GM19455 (cell line): ENCODE data around the gene SIK3.
"Not testable (repeated sequence)": the region's sequence is repeated elsewhere in the genome, so short reads cannot be mapped to it uniquely, and the experiment has no call there.

Experiments
- ATAC-seq: cut with Tn5 transposase; IDR thresholded peaks from one replicate; pipeline ENCODE4 v1.9.1; 2021; ENCODE audit not compliant: unreplicated experiment

The SIK3 gene

GRCh38 chr11:116844722-116845121 lies 253.5 kb downstream of the SIK3 start:
- ATAC-seq: no peak

GRCh38 chr11:116843661-116844060 lies 254.6 kb downstream of the SIK3 start:
- no peak for ATAC-seq

GRCh38 chr11:116842909-116843308 lies 255.3 kb downstream of the SIK3 start:
- no peak for ATAC-seq

- no peak for ATAC-seq
Observed at GRCh38 chr11:116842117-116842516, 256.1 kb downstream of the SIK3 start.

- no peak for ATAC-seq
Observed at GRCh38 chr11:116840746-116841296, 257.4 kb downstream of the SIK3 start.

GRCh38 chr11:116840224-116840745 lies 257.9 kb downstream of the SIK3 start:
- ATAC-seq: no peak

- no peak for ATAC-seq
Observed at GRCh38 chr11:116838321-116839084, 259.7 kb downstream of the SIK3 start.

- no peak for ATAC-seq
Observed at GRCh38 chr11:116837231-116838091, 260.8 kb downstream of the SIK3 start, which contains the start of gene APOA1. TSS of gene APOA1 (minus strand) at chr11:116837622. CDS start at chr11:116837387, 235 bp downstream.

GRCh38 chr11:116836632-116836991 lies 261.6 kb downstream of the SIK3 start:
- no peak for ATAC-seq

GRCh38 chr11:116835791-116836631 lies 262.2 kb downstream of the SIK3 start:
- ATAC-seq: peak; percentile 83

GRCh38 chr11:116835042-116835772 lies 263.0 kb downstream of the SIK3 start:
- peak; percentile 9 for ATAC-seq

GRCh38 chr11:116834535-116835041 lies 263.6 kb downstream of the SIK3 start:
- ATAC-seq: not testable (repeated sequence)

- ATAC-seq: no peak
Observed at GRCh38 chr11:116833816-116834534, 264.3 kb downstream of the SIK3 start.

GRCh38 chr11:116833491-116833815 lies 264.8 kb downstream of the SIK3 start:
- no peak for ATAC-seq

- no peak for ATAC-seq
Observed at GRCh38 chr11:116832350-116833290, 265.6 kb downstream of the SIK3 start.

GRCh38 chr11:116831790-116832349 lies 266.4 kb downstream of the SIK3 start:
- ATAC-seq: no peak

GRCh38 chr11:116830184-116830912 lies 267.9 kb downstream of the SIK3 start:
- no peak for ATAC-seq
